ENCODE data around the gene DPYD.

DPYD gene

GRCh38 chr1:97693601-97694000 lies 227.2 kb downstream of the DPYD start:
- no peaks in the 10 kb centered on the region for H3K27me3 ChIP-seq (replicated peaks; ENCODE audit: control insufficient read depth, insufficient read depth, low read length)
- DNase-seq (ENCODE audit: extremely low read depth, insufficient read length) = no peak
- no peak overlapping the region for H3K4me3 ChIP-seq (replicated peaks; ENCODE audit: low read depth, low read length)
- no peak for TF ChIP-seq CTCF (IDR thresholded peaks at IDR 0.05; ENCODE audit: insufficient read depth, low read length, poor library complexity, severe bottlenecking)
- H3K36me3 ChIP-seq (ENCODE audit: control insufficient read depth, insufficient read depth, low read length) = no peaks in the 10 kb centered on the region

- no peaks in the 10 kb centered on the region for H3K27me3 ChIP-seq (replicated peaks; ENCODE audit: control insufficient read depth, insufficient read depth, low read length)
- H3K36me3 ChIP-seq (ENCODE audit: control insufficient read depth, insufficient read depth, low read length) = no peaks in the 10 kb centered on the region
- TF ChIP-seq CTCF (IDR thresholded peaks at IDR 0.05; ENCODE audit: insufficient read depth, low read length, poor library complexity, severe bottlenecking) = no peak
- H3K4me3 ChIP-seq (replicated peaks; ENCODE audit: low read depth, low read length) = no peak overlapping the region
- DNase-seq (ENCODE audit: extremely low read depth, insufficient read length) = no peak
Observed at GRCh38 chr1:97691325-97691724, 229.5 kb downstream of the DPYD start.

- Histone ChIP-seq H3K36me3 (ENCODE audit: control insufficient read depth, insufficient read depth, low read length) (no peaks in the 10 kb centered on the region), H3K27me3 (replicated peaks; ENCODE audit: control insufficient read depth, insufficient read depth, low read length) (no peaks in the 10 kb centered on the region), H3K4me3 (replicated peaks; ENCODE audit: low read depth, low read length) (no peak overlapping the region)
- DNase-seq (ENCODE audit: extremely low read depth, insufficient read length) = no peak
- no peak for TF ChIP-seq CTCF (IDR thresholded peaks at IDR 0.05; ENCODE audit: insufficient read depth, low read length, poor library complexity, severe bottlenecking)
Observed at GRCh38 chr1:97685360-97685759, 235.5 kb downstream of the DPYD start.

- Histone ChIP-seq H3K4me3 (replicated peaks; ENCODE audit: low read depth, low read length) (no peak overlapping the region), H3K27me3 (replicated peaks; ENCODE audit: control insufficient read depth, insufficient read depth, low read length) (no peaks in the 10 kb centered on the region), H3K36me3 (ENCODE audit: control insufficient read depth, insufficient read depth, low read length) (no peaks in the 10 kb centered on the region)
- no peak for DNase-seq (ENCODE audit: extremely low read depth, insufficient read length)
- TF ChIP-seq CTCF (IDR thresholded peaks at IDR 0.05; ENCODE audit: insufficient read depth, low read length, poor library complexity, severe bottlenecking) = no peak
Observed at GRCh38 chr1:97680894-97681293, 239.9 kb downstream of the DPYD start.

- TF ChIP-seq CTCF (IDR thresholded peaks at IDR 0.05; ENCODE audit: insufficient read depth, low read length, poor library complexity, severe bottlenecking) = no peak
- no peaks in the 10 kb centered on the region for H3K27me3 ChIP-seq (replicated peaks; ENCODE audit: control insufficient read depth, insufficient read depth, low read length)
- DNase-seq (ENCODE audit: extremely low read depth, insufficient read length) = no peak
Observed at GRCh38 chr1:97680470-97680869, 240.4 kb downstream of the DPYD start.

GRCh38 chr1:97677702-97678101 lies 243.1 kb downstream of the DPYD start:
- no peak for DNase-seq (ENCODE audit: extremely low read depth, insufficient read length)
- Histone ChIP-seq H3K36me3 (ENCODE audit: control insufficient read depth, insufficient read depth, low read length) (no peaks in the 10 kb centered on the region), H3K4me3 (replicated peaks; ENCODE audit: low read depth, low read length) (no peak overlapping the region), H3K27me3 (replicated peaks; ENCODE audit: control insufficient read depth, insufficient read depth, low read length) (no peaks in the 10 kb centered on the region)
- TF ChIP-seq CTCF (IDR thresholded peaks at IDR 0.05; ENCODE audit: insufficient read depth, low read length, poor library complexity, severe bottlenecking) = no peak

More at GRCh38 chr1:97680470-97680869, 240.4 kb downstream of the DPYD start:
- H3K4me3 ChIP-seq (replicated peaks; ENCODE audit: low read depth, low read length) = no peak overlapping the region
- no peaks in the 10 kb centered on the region for H3K36me3 ChIP-seq (ENCODE audit: control insufficient read depth, insufficient read depth, low read length)
